Renal cortex interstitium (tissue), 11 donors: ENCODE results near the gene ETS1. TPM values are rescaled to one million over a fixed set of nuclear protein-coding genes. Genes with fewer than 3 reads are reported as not detected.
"Not testable (repeated sequence)": the region's sequence is repeated elsewhere in the genome, so short reads cannot be mapped to it uniquely, and the experiment has no call there.

Experiments used
- DNase-seq, 11 donors: peaks; one replicate each; pipeline ENCODE4 v3.0.0-alpha.2; 2013; ENCODE audit warnings: low read depth in 9 of 11, low spot score in 4 of 11; ENCODE audit errors: extremely low read depth in 1 of 11
- polyA plus RNA-seq, 3 donors: library from polyadenylated mRNA; unstranded; fragments of 120-200 nt; gene quantifications; one replicate each; pipeline ENCODE4 v1.2.1, GENCODE V29; 2013; ENCODE audit not compliant: insufficient read length in 3 of 3

ETS1 gene
- polyA plus RNA-seq, 3 donors: 64.5 to 84.2 (median 74.3) TPM

GRCh38 chr11:128448200-128448886, 139.0 kb downstream of the ETS1 start:
- peak in 2 of 11 donors; percentile 17 to 54 for DNase-seq

DNA sequence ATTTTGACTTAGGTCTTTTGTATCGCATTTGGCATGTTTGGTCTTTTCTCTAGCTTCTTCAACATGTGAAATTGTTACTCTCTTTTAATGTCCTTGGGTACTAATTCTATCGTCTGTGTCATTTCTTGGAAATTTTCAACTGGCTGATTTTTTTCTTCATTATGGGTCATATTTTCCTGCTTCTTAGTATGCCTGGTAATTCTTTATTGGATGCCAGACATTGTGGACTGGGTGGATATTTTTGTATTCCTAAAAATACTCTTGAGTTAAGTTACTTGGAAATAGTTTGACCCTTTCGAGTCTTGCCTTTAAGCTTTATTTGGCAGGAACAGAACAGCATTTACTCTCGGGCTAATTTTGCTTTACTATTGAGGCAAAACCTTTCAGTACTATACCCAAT, 140.1 kb downstream of the ETS1 start:
- no peak for DNase-seq

DNA sequence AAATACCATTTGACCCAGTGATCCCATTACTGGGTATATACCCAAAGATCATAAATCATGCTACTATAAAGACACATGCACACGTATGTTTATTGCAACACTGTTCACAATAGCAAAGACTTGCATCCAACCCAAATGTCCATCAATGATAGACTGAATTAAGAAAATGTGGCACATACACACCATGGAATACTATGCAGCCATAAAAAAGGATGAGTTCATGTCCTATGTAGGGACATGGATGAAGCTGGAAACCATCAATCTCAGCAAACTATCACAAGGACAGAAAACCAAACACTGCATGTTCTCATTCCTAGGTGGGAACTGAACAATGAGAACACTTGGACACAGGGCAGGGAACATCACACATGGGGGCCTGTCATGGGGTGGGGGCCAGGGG, 141.4 kb downstream of the ETS1 start:
- DNase-seq: not testable (repeated sequence)

GRCh38 chr11:128437136-128437535, 150.2 kb downstream of the ETS1 start:
- DNase-seq: peak in 1 of 11 donors; percentile 43

GRCh38 chr11:128434818-128435217, 152.5 kb downstream of the ETS1 start:
- no peak for DNase-seq

DNA sequence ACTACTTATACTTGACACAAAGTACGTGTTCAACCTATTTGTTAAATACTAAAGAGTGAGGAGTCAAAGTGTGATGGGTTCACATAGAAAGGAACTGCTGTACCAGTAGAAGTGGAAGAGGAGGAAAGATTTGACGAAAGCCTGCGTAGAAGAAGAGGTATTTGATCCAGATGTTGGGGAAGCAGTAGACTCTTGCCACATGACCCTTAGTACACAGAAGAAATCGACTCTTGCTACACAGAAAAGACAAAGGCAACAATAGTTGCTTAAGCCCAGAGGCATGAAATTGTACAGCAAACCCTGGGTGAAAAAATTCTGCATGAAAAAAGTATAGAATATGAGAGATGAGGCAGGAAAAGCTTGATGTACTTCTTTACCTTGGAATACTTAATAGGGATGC, 152.9 kb downstream of the ETS1 start:
- DNase-seq: no peak

GRCh38 chr11:128432926-128433325, 154.4 kb downstream of the ETS1 start:
- no peak for DNase-seq

DNA sequence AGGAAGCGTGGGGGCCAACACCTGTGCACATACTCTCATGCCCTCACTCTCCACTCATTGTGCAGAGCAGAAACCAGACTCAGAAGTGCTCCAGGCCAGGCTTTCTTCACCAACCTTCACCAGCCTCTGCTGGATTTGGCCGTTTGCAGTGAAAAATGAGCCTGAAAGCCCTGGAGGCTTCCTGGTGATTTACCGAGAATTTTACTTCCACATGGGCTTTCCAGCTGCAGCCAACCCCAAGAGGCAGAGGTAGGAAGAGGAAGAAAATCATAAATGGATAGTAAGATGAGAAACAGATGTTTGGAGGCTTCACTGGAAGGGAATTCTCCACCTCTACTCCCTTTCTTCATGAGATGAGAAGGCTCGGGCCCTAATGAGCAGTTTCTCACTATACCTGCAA, 155.4 kb downstream of the ETS1 start:
- no peak for DNase-seq

- no peak for DNase-seq
These were observed 158.4 kb downstream of the ETS1 start for GRCh38 chr11:128428935-128429334.

DNA sequence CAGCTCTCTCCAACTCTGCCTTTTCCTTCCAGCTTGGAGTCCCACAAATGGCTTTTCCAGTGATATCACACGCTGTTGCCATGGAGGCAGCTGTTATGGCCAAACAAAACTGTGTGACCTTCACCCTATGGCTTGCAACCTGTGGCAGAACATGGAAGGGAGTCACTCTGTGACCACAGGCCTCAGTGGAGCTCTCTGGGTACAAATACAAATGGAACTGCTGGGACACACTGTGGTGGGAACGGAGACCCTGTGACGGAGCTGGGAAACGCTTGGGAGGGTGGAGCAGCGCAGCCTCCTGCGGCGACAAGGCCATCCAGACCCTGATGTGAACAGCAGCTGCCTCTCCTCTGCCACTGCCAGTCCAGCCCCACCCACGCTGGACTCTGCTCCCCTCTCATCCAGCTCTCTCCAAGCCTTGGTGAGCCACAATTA, 162.5 kb downstream of the ETS1 start:
- DNase-seq: peak in 4 of 11 donors; percentile 43 to 63 (median 57)

GRCh38 chr11:128424271-128424711, 163.1 kb downstream of the ETS1 start:
- DNase-seq: no peak

- DNase-seq: no peak
These were observed 164.6 kb downstream of the ETS1 start for GRCh38 chr11:128422576-128423370.

GRCh38 chr11:128421577-128422330, 165.6 kb downstream of the ETS1 start:
- DNase-seq: no peak

- DNase-seq: no peak
These were observed 166.4 kb downstream of the ETS1 start for GRCh38 chr11:128420951-128421350.

GRCh38 chr11:128420265-128420664, 167.1 kb downstream of the ETS1 start:
- DNase-seq: peak in 5 of 11 donors; percentile 35 to 74 (median 41)

- DNase-seq: no peak
These were observed 168.2 kb downstream of the ETS1 start for GRCh38 chr11:128419012-128419767.

DNA sequence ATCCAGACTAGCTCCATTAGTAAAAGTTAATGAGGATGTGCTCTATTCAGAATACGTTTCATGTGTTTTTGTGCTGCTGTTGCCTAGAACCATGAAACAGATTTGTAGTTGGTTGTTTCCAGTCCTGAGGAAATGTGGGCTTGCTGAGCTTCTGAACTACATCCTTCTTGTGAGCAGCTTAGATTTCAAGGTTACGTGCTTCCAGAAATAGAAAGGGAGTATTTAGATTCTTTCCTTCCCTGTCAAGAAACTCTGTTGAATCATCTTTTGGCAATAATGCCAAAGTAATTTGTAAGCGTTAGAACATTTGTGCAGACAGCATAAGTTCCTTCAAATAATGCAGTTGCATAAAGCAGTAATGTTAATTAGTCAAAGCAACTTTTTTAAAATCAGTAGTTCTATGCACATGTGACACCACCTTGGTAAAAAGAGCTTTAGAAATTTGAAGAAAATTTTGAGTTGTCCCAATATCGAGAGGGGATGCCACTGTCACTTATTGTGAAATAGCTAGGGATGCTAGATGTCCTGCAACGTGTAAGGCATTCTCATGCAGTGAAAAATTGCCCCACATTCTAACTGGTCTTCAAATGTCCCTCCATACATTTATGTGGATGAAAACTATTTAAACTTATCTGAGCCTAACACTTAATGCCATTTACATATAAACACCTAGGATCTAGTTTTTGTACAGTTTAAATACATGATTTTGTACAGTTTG, 169.6 kb downstream of the ETS1 start:
- no peak for DNase-seq

GRCh38 chr11:128416976-128417375, 170.4 kb downstream of the ETS1 start:
- no peak for DNase-seq
